Thymus (tissue), 11 donors: ENCODE data around the gene ADCY10. TPM values are rescaled to one million over a fixed set of nuclear protein-coding genes. Genes with fewer than 3 reads are reported as not detected.

ENCODE experiments used
- DNase-seq, 9 donors: peaks; one replicate each; pipeline ENCODE4 v3.0.0-alpha.2; 2013; ENCODE audit warnings: low spot score in 9 of 9, low read depth in 6 of 9, missing footprints in 1 of 9
- H3K27ac ChIP-seq, 2 donors: one replicate each; pipeline ENCODE4 v1.5.1; 2013; ENCODE audit warnings: control low read depth in 1 of 2, low read depth in 1 of 2, low read length in 1 of 2, mild to moderate bottlenecking in 1 of 2, moderate library complexity in 1 of 2
- H3K27me3 ChIP-seq, 2 donors: one replicate each; pipeline ENCODE4 v1.5.1; 2013; ENCODE audit warnings: low read length in 1 of 2; ENCODE audit not compliant: control insufficient read depth in 2 of 2, insufficient read depth in 1 of 2
- H3K36me3 ChIP-seq, 2 donors: one replicate each; pipeline ENCODE4 v1.5.1; 2013; ENCODE audit warnings: low read length in 1 of 2, mild to moderate bottlenecking in 1 of 2, moderate library complexity in 1 of 2; ENCODE audit not compliant: control insufficient read depth in 2 of 2, insufficient read depth in 2 of 2
- H3K4me1 ChIP-seq, 2 donors: one replicate each; pipeline ENCODE4 v1.5.1; 2013; ENCODE audit warnings: low read length in 2 of 2; ENCODE audit not compliant: control insufficient read depth in 2 of 2, insufficient read depth in 2 of 2
- H3K4me3 ChIP-seq, 2 donors: one replicate each; pipeline ENCODE4 v1.5.1; 2013; ENCODE audit warnings: low read length in 2 of 2, control low read depth in 1 of 2, mild to moderate bottlenecking in 1 of 2
- H3K9me3 ChIP-seq, 2 donors: one replicate each; pipeline ENCODE4 v1.5.1; 2013; ENCODE audit warnings: low read length in 1 of 2, mild to moderate bottlenecking in 1 of 2; ENCODE audit not compliant: control insufficient read depth in 2 of 2, insufficient read depth in 1 of 2
- WGBS: extraction: QIAGEN DNeasy Blood & Tissue Kit; methylation state at CpG from one replicate; pipeline ENCODE4 v1.1.7; 2013; 5-methylcytosine and 5-hydroxymethylcytosine counted together
- polyA plus RNA-seq: library from polyadenylated mRNA; stranded (reverse); fragments of 200-250 nt; gene quantifications from one replicate; pipeline ENCODE4 v1.2.3, GENCODE V29; 2013
- total RNA-seq: library from RNA; stranded (reverse); fragments of 120-200 nt; gene quantifications from one replicate; pipeline ENCODE4 v1.2.4, GENCODE V29; 2013
- donor health status: healthy.

ADCY10 gene
- total and polyA plus RNA-seq, 2 donors: 0.09 to 0.30 TPM

- Histone ChIP-seq H3K27me3 (no peaks in the 10 kb centered on the region), H3K9me3 (no peaks in the 10 kb centered on the region), H3K4me1 (no peaks in the 10 kb centered on the region), H3K27ac (no peak overlapping the region), H3K36me3 (peaks cover 6% of the 10 kb centered on the region in 2 donors), H3K4me3 (no peak overlapping the region)
- DNase-seq: no peak
- WGBS: 98% methylated on average over 6 of the region's 6 CpGs
These were observed 3.0 kb upstream of the ADCY10 start for GRCh38 chr1:167916766-167917511.

- Histone ChIP-seq H3K27me3 (no peaks in the 10 kb centered on the region), H3K36me3 (peaks cover 6% of the 10 kb centered on the region in 2 donors), H3K4me1 (no peaks in the 10 kb centered on the region), H3K27ac (no peak overlapping the region), H3K9me3 (no peaks in the 10 kb centered on the region), H3K4me3 (no peak overlapping the region)
- WGBS: 98% methylated on average over 8 of the region's 8 CpGs
- DNase-seq: no peak
These were observed 1.6 kb upstream of the ADCY10 start for GRCh38 chr1:167915569-167915968.

- H3K4me3 ChIP-seq: no peak overlapping the region
- no peaks in the 10 kb centered on the region for H3K27me3 ChIP-seq
- no peaks in the 10 kb centered on the region for H3K4me1 ChIP-seq
- peaks cover 1 to 9% of the 10 kb centered on the region in 2 donors for H3K9me3 ChIP-seq
- 97% methylated on average over 7 of the region's 7 CpGs for WGBS
- peaks cover 5 to 6% of the 10 kb centered on the region in 2 donors for H3K36me3 ChIP-seq
- DNase-seq: no peak
- H3K27ac ChIP-seq: no peak overlapping the region
These were observed 1.6 kb downstream of the ADCY10 start for GRCh38 chr1:167912294-167912693.

GRCh38 chr1:167911413-167911812 lies 2.5 kb downstream of the ADCY10 start:
- H3K9me3 ChIP-seq: peaks cover 1 to 9% of the 10 kb centered on the region in 2 donors
- H3K4me3 ChIP-seq: no peak overlapping the region
- H3K4me1 ChIP-seq: no peaks in the 10 kb centered on the region
- H3K27me3 ChIP-seq: no peaks in the 10 kb centered on the region
- H3K36me3 ChIP-seq: peaks cover 3 to 6% of the 10 kb centered on the region in 2 donors
- H3K27ac ChIP-seq: no peak overlapping the region
- no peak for DNase-seq
- 75% methylated on average over 8 of the region's 8 CpGs for WGBS

GRCh38 chr1:167910530-167910929 lies 3.4 kb downstream of the ADCY10 start:
- Histone ChIP-seq H3K9me3 (peaks cover 1 to 9% of the 10 kb centered on the region in 2 donors), H3K4me3 (no peak overlapping the region), H3K36me3 (peaks cover 2 to 3% of the 10 kb centered on the region in 2 donors), H3K27ac (no peak overlapping the region), H3K4me1 (no peaks in the 10 kb centered on the region), H3K27me3 (no peaks in the 10 kb centered on the region)
- DNase-seq: no peak
- 73% methylated on average over 2 of the region's 2 CpGs for WGBS

- Histone ChIP-seq H3K4me3 (no peak overlapping the region), H3K27ac (no peak overlapping the region), H3K9me3 (peaks cover 1 to 9% of the 10 kb centered on the region in 2 donors), H3K4me1 (peaks cover 0 to 3% of the 10 kb centered on the region in 2 donors), H3K27me3 (no peaks in the 10 kb centered on the region), H3K36me3 (peaks cover 0 to 3% of the 10 kb centered on the region in 2 donors)
- no peak for DNase-seq
- WGBS: 88% methylated on average over 6 of the region's 6 CpGs
These were observed 4.2 kb downstream of the ADCY10 start for GRCh38 chr1:167909691-167910180.

GRCh38 chr1:167905671-167906070 lies 8.3 kb downstream of the ADCY10 start:
- Histone ChIP-seq H3K4me3 (no peak overlapping the region), H3K9me3 (peaks cover 1 to 9% of the 10 kb centered on the region in 2 donors), H3K27ac (no peak overlapping the region), H3K4me1 (peaks cover 0 to 3% of the 10 kb centered on the region in 2 donors), H3K36me3 (no peaks in the 10 kb centered on the region), H3K27me3 (no peaks in the 10 kb centered on the region)
- no peak for DNase-seq

- 91% methylated on average over 3 of the region's 3 CpGs for WGBS
- Histone ChIP-seq H3K4me3 (no peak overlapping the region), H3K36me3 (no peaks in the 10 kb centered on the region), H3K4me1 (peaks cover 0 to 3% of the 10 kb centered on the region in 2 donors), H3K9me3 (peaks cover 1 to 9% of the 10 kb centered on the region in 2 donors), H3K27ac (no peak overlapping the region), H3K27me3 (no peaks in the 10 kb centered on the region)
- DNase-seq: peak in 1 of 9 donors; percentile 20
These were observed 8.8 kb downstream of the ADCY10 start for GRCh38 chr1:167905182-167905581.

- Histone ChIP-seq H3K4me1 (peaks cover 0 to 3% of the 10 kb centered on the region in 2 donors), H3K4me3 (no peak overlapping the region), H3K27ac (no peak overlapping the region), H3K9me3 (peaks cover 1 to 5% of the 10 kb centered on the region in 2 donors), H3K27me3 (no peaks in the 10 kb centered on the region), H3K36me3 (no peaks in the 10 kb centered on the region)
- DNase-seq: peak in 1 of 9 donors; percentile 7
- 98% methylated on average over 4 of the region's 4 CpGs for WGBS
These were observed 9.2 kb downstream of the ADCY10 start for GRCh38 chr1:167904652-167905130.
